NCI-H2196 treated with DMSO at 0.1 percent for 48 hours (cell line): Measurements from ENCODE around the gene NPHP4.
"Not testable (repeated sequence)": the region's sequence is repeated elsewhere in the genome, so short reads cannot be mapped to it uniquely, and the experiment has no call there.

Source experiments
- DNase-seq: peaks from one replicate; lab custom pipeline; 2025; ENCODE audit not compliant: unreplicated experiment; lab: John Stamatoyannopoulos, UW

The NPHP4 gene

DNA sequence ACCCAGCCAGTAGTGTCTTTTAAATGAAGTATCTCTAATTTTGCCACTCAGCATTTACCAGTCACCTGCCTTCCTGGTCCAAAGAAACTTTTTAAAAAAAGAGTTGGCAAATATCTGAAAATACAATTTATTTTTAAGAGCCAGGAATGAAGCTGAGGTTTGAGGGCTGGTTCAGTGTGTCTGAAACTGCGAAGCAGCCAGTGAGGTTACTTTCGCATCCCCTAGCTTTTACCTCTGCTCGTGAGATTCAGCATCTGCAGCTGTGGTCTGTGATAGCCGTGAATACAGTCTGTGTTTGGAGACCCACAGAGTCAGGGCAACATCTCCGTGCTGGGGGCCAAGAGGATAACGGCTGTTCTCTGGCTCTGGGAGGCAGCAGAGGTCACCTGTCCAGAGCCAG, 32.2 kb upstream of the NPHP4 start:
- no peak for DNase-seq

DNA sequence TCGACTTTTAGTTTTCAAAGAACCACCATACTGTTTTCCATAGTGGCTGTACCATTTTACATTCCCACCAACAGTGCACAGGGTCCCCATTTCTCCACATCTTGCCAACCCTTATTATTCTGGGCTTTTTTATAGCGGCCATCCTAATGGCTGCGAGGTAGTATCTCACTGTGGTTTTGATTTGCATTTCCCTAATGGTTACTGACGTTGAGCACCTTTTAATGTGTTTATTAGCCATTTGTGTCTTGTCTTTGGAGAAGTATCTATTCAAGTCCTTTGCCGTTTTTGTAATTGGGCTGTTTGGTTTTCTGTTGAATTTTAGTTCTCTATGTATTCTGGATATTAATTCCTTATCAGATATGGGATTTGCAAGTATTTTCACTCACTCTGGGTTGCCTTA, 31.1 kb upstream of the NPHP4 start:
- no peak for DNase-seq

DNA sequence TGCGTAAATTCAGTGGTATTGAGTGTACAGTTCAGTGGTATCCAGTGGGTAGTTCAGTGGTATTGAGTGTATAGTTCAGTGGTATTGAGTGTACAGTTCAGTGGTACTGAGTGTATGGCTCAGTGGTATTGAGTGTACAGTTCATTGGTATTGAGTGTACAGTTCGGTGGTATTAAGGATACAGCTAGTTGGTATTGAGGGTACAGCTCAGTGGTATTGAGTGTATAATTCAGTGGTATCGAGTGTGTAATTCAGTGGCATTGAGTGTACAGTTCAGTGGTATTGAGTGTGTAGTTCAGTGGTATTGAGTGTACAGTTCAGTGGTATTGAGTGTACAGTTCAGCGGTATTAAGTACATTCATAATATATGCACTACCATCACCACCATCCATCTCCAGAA, 30.0 kb upstream of the NPHP4 start:
- DNase-seq = no peak

DNA sequence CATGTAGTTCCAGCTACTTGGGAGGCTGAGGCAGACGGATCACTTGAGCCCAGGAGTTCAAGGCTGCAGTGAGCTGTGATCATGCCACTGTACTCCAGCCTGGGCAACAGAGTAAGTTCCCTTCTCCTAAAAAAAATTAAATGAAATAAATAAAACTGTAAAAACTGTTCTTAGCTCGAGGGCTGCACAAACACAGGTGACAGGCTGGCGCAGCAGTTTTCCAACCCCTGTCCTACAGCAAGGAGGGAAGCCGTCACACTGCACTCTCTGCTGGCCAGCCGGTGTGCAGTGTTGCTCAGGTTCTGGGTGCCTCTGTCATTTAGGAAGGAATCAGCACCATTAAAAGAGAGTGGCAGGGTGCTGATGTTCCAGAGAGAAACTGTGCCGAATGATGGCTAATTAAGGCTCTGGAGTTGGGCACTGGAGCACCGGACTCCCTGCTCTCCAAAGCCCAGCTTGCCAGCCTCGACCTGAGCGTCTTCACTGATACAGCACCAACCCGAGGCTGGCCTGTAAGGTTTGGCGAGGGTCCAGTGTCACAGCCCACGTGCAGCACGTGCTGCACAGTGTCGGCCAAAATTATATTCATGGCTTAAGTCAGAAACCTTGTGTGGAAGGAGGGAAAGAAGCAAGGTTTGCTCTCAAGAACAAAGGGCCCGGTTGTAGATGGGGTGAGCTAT, 27.1 kb upstream of the NPHP4 start:
- DNase-seq = no peak

DNA sequence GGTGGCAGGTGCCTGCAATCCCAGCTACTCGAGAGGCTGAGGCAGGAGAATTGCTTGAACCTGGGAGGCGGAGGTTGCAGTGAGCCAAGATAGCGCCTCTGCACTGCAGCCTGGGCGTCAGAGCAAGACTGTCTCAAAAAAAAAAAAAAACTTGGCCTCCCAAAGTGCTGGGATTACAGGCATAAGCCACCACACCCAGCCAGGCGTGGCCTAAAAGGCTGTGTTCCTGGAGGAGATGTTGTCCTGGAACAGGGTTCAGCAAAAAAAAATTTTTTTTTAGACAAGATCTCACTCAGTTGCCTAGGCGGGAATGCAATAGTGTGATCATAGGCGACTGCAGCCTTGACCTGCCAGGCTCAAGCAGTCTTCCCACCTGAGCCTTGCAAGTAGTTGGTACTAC, 25.4 kb upstream of the NPHP4 start:
- not testable (repeated sequence) for DNase-seq

DNA sequence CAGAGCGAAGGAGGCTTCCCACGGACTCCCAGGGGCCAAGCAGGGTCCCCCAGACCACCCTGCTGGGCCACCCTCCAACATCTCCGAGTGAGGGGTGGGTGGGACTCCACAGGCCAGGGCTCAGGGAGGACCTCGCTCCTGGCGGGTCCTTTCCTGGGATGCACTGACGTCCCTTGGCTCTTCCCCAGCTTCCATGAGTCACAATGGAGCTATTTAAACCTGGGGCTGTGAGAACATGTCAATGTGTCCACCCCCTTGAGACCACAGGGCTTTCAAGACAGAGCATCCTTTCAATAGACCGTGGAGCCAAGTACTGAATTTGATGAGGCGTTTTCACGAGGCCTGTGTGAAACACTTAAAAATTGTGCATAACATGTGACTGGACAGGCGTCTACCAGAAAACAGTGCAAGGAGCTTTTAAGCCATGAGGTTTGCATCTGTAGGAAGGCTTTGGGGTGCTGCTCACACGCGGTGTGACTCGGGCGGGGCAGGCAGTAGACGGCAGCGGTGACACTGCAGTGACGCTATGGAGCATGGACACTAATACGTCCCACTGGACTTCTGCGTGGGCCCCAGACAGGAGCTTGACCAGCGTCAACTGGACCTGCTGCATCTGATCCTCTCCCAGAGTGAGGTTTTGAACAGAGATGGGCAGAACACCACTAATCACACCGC, 24.1 kb upstream of the NPHP4 start:
- no peak for DNase-seq

DNA sequence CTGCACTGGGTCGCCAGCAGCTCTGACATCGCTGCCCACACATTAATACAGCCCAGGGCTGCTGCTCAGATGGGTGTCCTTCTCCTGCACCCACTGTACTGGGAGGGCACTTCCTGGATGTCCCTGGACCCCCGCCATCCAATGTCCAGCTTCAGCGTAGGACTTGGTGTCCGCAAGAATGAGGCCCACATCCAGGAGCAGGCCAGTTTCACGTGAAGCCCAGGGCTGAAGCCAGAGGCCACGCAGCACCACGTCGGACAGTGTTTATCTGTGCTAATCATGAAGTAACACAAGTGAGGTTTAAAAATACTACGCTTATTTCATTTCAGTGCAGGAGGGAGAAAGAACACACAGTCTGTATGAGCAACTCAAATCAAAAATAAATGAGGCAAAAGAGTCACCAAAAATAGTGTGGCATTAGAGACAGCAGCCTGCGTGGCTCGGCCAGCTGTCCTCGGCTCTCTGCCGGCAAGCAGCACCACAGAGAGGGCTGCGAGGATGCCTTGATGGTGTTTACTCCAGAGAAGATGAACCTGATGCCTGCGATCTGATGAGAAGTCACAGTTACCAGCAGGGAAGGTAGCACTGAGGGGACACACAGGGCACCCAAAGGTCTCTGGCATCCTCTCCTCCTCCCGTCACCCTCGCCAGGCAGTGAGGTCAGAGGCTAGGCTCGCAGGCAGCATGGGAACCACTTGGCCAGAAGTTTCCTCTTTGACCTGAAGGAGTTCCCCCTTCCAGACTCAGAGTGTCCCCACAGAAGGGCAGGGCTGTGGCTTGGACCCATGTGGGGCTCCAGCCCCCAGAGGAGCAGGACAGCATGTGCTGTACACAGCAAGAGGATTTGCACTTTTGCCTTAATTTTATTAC, 22.1 kb upstream of the NPHP4 start:
- no peak for DNase-seq

DNA sequence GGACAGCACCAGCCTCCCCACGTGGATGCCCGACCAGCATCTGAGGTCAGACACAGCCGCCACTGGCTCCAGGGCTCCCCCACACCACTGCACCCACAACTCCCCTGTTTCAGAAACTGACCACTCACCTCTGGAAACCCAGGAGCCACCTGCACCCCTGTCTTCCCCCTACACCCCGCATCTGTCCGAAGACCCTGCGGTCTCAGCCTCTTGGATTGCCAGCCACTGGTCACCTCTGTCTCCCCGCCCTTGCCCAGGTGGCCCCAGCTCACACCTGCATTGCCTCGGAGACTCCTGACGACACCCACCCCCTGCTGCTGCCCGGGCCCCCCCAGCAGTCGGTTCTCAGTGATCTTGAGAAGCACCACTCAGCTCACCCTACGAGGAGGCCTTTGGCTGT, 21.3 kb upstream of the NPHP4 start:
- no peak for DNase-seq

DNA sequence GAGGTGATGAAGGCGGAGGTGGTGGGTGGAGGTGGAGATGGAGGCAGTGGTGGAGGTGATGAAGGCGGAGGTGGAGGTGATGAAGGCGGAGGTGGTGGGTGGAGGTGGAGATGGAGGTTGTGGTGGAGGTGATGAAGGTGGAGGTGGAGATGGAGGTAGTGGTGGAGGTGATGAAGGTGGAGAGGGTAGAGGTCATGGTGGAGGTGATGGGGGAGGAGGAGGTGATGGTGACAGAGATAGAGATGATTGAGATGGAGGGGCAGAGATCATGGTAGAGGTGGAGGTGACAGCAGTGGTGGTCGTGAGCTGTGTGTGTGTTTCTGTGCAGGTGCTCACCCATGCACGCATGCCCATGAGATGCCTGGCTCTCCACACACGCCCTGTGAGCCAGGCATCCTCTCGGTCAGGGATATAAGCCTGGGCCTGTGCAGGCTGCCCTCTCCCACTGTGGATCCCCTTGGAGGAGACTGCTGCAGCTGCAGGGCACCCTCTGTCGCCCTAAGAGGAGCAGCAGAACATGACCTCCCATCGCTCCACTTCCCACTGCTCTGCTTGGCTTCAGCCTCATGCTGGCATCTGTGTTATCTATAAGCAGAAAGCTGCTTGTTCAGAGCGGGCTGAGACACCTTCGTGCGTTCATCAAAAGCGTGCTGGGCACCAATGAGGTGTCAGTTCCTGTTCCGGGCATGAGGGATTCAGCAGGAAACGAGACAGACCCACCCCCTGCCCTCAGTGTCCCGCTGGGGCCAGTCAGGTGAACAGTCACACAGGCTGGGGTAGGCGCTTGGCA, 20.5 kb upstream of the NPHP4 start:
- DNase-seq = no peak

DNA sequence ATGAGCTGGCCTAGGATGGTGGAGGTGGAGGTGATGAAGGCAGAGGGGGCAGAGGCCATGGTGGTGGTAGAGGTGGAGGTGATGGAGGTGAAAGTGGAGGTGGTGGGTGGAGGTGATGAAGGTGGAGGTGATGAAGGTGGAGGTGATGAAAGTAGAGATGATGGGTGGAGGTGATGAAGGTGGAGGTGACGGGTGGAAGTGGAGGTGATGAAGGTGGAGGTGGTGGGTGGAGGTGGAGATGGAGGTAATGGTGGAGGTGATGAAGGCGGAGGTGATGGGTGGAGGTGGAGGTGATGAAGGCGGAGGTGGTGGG, 19.7 kb upstream of the NPHP4 start:
- no peak for DNase-seq

DNA sequence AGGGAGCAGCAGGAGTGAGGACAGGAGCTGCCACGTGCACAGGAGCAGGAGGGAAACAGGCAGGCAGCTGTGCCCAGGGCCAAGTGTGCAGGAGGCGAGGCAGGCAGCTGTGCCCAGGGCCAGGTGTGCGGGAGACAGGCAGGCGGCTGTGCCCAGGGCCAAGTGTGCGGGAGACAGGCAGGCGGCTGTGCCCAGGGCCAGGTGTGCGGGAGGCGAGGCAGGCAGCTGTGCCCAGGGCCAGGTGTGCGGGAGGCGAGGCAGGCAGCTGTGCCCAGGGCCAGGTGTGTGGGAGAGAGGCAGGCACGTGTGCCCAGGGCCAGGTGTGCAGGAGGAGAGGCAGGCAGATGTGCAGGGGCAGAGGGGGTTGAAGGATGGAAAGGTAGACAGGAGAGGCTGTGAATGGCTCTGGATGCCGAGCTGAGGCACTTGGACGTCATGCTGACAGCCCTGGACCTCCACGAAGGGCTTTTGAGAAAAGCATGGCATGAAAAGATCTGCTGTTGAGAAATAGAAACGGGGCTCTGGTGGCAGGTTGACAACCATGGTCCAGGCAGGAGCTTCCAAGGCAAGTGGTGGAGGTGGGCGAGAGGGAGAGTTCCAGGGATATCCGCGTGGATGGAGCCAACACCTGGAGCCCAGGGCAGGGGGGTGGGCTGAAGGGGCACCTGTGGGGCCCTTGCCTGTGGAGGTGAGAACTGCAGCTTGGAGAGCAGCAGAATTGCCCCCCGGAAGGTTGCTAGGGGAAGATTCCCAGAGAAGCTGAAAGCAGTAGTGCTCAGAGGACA, 19.1 kb upstream of the NPHP4 start:
- no peak for DNase-seq

DNA sequence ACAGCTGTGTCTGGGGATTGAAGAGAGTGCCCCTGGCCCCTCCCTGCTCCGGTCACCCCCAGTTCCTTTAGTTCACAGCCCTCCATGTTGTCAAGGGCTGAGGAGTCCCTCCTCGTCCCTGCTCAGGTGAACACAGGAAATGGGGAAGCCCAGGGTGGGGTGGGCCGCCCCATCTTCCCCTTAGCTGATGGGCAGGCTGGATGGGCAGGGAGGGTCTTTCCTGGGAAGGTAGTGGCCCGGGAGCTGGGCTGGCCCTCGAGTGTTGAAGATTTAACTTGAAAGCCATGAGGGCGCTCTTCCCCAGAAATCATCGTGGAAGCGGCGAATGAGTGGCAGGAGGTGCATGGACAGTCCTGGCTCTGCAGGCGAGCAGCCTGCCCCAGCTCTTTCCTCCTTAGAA, 18.3 kb upstream of the NPHP4 start:
- DNase-seq = no peak

DNA sequence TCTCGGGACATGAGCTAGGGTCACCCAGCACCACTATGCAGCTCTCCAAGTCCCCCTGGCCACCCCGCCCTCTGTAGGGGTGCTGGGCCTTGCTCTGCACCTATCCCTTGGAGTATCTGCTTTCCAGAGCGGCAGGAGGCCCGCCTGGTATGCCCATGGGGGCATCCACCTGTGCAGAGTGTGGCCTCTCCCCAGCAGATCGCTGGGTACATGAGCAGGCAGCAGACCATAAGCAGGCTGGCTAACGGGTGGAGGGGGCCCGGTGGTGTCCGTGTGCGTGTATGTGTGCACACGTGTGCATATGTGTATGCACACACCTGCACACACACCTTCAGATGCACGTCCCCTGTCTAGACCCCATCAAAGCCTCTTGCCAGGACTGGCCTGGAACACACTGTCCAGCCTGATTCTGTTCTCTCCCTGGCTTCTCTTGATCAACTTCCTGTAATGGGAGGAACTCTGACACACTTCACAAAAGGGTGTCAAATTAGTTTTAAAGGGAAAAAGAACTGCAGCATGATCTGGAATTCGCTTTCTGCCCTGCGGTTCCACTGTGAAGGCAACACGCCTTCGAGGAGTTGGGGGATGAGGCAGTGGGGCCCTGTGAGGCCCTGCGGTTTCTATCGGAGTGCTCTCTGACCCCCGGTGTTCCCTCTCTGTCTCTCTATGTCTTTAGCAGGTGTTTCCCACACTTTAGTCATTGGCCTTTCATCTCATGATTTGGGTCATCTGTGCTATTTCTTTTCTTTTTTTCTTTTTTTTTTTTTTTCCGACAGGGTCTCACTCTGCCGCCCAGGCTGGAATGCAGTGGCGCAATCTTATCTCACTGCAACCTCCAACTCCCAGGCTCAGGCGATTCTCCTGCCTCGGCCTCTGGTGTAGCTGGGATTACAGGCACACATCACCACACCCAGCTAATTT, 17.2 kb upstream of the NPHP4 start:
- no peak for DNase-seq

DNA sequence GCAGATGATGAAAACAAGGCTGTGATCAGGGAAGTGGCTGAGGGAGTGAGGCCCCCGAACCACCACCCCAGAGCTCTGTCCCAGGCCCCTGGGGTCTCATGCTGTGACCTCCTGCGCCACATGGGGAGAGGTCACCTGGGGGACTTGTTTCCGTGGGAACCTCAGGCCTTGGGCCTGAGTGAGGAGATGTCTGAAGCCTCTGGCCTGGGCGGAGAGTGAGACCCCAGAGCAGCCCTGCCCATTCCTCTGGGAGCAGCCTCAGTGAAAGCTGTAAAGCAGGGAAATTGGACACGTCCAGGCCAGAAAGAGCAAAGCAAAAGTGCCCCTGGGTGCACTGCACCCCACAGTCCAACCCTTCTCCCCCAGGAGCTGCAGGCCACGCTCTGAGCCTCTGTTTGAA, 16.5 kb upstream of the NPHP4 start:
- DNase-seq = no peak

DNA sequence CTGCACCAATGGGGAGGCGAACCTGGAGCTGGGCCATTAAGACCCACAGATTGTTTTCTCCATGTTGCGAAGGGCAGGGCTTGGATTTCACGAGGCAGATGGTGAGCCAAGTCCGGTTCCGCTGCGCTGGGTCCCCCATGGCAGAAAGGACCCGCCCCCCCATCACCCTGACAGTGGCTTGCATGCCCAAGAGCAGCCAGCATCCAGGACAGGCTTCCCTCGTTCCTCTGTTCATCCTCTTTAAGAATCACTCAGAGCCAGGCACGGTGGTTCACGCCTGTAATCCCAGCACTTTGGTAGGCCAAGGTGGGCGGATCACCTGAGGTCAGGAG, 15.8 kb upstream of the NPHP4 start:
- DNase-seq = no peak

DNA sequence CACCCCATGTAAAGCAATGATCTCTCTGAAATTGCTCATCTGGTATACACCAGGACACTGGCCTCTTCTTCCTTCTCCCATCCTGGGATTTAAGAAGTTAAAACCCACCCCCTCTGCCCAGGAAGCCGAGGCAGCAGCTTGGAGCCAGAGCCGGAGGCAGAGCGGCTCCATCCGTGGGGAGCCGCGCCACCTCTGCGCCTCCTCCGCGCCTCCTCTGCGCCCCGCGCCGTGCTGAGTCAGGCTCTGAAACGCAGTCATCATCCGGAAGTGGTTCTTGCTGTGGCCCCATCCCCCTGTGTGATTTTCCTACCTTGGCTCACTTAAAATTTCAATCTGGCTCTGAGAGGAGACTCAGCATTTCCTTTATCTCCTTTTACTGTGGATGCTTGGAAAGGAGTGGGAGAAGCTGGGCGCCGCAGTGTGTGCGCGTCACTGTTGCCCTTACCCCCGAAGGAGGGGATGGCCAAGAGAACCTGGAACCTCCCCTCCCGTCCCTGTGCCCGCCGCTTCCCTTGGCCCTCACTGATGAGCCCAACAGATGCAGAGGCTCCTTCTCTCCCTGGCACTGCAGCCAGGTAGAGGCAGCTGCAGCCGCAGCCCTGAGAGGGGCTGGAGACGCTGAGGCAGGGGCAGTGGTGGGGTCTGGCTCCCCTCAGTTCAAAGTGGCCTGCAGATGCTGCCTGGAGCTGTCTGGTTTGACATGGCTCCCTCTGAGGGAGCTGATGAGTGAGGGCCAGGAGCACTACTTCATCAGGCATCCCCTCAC, 15.3 kb upstream of the NPHP4 start:
- DNase-seq = no peak

DNA sequence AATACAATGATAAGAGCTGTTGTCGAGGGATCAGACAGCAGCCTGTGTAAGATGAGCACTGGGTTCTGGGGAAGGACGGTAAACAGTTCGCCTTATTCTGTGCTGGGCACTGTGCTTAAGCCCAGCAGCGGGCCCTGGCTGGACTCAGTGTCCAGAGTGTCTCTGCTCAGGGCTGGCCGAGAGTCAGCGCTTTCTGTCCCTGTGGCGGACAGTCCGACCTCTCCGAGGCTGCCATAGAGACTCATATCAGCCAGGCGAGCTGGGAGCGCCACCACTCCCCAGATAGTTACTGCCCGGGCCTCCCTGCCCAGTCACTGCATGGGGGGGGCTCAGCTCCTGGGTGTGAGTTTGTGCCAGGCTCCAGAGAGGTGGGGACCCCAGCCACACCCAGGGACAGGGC, 14.7 kb upstream of the NPHP4 start:
- DNase-seq = no peak

DNA sequence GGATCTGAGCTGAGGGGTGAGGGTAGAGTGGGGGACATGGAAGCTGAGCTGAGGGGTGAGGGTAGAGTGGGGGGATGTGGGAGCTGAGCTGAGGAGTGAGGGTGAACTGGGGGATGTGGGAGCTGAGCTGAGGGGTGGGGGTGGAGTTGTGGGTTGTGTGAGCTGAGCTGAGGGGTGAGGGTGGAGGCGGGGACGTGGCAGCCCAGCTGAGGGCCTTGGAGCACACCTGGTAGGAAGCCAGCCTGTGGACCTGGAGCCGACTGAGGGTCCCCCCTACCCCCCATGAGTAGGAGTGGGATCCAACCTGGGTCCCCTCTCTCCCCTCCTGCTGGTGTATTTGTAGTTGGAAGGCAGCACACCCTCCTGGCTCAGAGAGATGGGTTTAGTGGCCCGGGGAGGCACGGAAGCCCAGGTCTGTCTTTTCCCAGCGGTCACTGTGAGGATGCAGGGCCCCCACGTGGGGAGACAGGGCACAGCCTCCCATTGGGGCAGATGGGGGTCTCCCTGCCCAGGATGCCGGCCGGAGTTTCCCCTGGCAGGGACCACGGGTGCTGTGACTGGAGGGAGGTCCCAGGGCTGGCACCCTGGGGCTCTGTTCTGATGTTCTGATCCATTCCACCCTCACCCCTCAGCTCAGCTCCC, 13.2 kb upstream of the NPHP4 start:
- no peak for DNase-seq
